PFSK-1 (cell line): ENCODE measurements around the gene NEBL.

Experiments
- POLR2AphosphoS5 ChIP-seq: IDR thresholded peaks from 2 replicates; pipeline ENCODE4 v1.6.1; 2012; ENCODE audit warnings: low read depth, mild to moderate bottlenecking, control low read depth, low read length, moderate library complexity
- REST ChIP-seq, 2 experiments: IDR thresholded peaks; 2 replicates each; pipeline versions ENCODE4 v1.6.1 to v1.8.0; 2011 to 2012; ENCODE audit warnings: low read depth in 2 of 2, low read length in 2 of 2, control low read depth in 1 of 2, inconsistent platforms in 1 of 2, mild to moderate bottlenecking in 1 of 2, moderate library complexity in 1 of 2; ENCODE audit not compliant: insufficient read depth in 1 of 2
- SIN3A ChIP-seq: IDR thresholded peaks from 2 replicates; pipeline ENCODE4 v1.6.1; 2012; ENCODE audit warnings: mild to moderate bottlenecking, low read length, moderate library complexity, borderline replicate concordance; ENCODE audit not compliant: insufficient read depth
- TAF1 ChIP-seq: IDR thresholded peaks from 2 replicates; pipeline ENCODE4 v1.6.1; 2012; ENCODE audit warnings: low read length, control low read depth, borderline replicate concordance; ENCODE audit not compliant: insufficient read depth

GRCh38 chr10:20852303-20852702, 44.8 kb downstream of the NEBL start:
- TF ChIP-seq TAF1 (no peak), POLR2AphosphoS5 (no peak), REST (IDR thresholded peaks at IDR 0.05; ENCODE audit: insufficient read depth in 1 of 2, low read depth in 2 of 2, low read length in 2 of 2) (no peak), SIN3A (no peak)
